Sciatic nerve (tissue), 2 donors: Measurements from ENCODE around the gene CHMP3. TPM values are rescaled to one million over a fixed set of nuclear protein-coding genes. Genes with fewer than 3 reads are reported as not detected.
"Not testable (repeated sequence)": the region's sequence is repeated elsewhere in the genome, so short reads cannot be mapped to it uniquely, and the experiment has no call there.

Experiments used
- ATAC-seq: fragments of 200-7000 bp; cut with Tn5 transposase; one replicate; pipeline ENCODE4 v1.9.1; 2020; ENCODE audit warnings: mild to moderate bottlenecking, moderate library complexity
- DNase-seq: peaks from one replicate; pipeline ENCODE4 v3.0.0-alpha.2; 2020; ENCODE audit warnings: low spot score
- intact Hi-C: fragments of 100-400 bp; cut with DNase I; formaldehyde crosslinking; loops from one replicate; pipeline ENCODE4 v1.14.2; 2022
- total RNA-seq: library from RNA; stranded (reverse); fragmentation: NEBNext Ultra II Directional; extraction: Animal tissue kit (Norgen Biotek cat#: 25700); gene quantifications from one replicate; pipeline ENCODE4 v1.2.1, GENCODE V29; 2021
- donor health status: DM: no; HTN: no; CAD: no.
- donor health status: DM: no; HTN: no; CAD: no.

CHMP3 gene
- total RNA-seq, 1 donor from 2014 or later, result 127 TPM

GRCh38 chr2:86552889-86553288 is 10.4 kb downstream of the CHMP3 start:
- intact Hi-C loops, result no loop called here
- no peak for DNase-seq
- ATAC-seq, result no peak

DNA sequence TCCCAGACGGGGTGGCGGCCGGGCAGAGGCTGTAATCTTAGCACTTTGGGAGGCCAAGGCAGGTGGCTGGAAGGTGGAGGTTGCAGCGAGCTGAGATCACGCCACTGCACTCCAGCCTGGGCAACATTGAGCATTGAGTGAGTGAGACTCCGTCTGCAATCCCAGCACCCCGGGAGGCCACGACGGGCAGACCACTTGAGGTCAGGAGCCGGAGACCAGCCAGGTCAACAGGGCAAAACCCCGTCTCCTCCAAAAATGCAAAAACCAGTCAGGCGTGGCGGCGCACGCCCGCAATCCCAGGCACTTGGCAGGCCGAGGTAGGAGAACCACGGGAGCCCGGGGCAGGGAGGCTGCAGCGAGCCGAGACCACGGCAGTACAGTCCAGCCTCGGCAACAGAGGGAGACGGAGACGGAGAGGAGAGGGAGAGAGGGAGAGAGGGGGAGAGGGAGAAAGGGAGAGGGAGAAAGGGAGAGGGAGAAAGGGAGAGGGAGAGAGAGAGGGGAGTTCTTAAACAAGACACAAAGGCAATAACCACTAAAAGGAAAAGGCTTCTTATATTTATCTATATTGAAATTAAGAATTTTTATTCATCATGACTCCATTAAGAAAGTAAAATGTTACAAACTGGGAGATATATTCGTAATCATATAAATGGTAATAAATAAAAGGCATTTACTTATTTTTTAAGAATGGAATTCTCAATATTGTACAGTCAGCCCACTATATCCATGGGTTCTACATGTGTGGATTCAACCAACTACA is 13.1 kb downstream of the CHMP3 start:
- ATAC-seq, intact Hi-C loops: not testable (repeated sequence)

GRCh38 chr2:86549440-86549839 is 13.8 kb downstream of the CHMP3 start:
- intact Hi-C loops, ATAC-seq, DNase-seq: not testable (repeated sequence)

More for the DNA sequence above, 13.1 kb downstream of the CHMP3 start:
- not testable (repeated sequence) for DNase-seq

DNA sequence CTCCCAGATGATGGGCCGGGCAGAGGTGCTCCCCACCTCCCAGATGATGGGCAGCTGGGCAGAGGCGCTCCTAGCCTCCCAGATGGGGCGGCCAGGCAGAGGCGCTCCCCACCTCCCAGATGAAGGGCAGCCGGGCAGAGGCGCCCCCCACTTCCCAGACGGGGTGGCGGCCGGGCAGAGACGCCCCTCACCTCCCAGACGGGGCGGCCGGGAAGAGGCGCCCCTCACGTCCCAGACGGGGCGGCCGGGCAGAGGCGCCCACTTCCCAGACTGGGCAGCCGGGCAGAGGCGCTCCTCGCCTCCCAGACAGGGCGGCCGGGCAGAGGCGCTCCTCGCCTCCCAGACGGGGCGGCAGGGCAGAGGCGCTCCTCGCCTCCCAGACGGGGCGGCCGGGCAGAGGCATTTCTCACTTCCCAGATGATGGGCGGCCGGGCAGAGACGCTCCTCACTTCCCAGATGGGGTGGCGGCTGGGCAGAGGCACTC is 14.3 kb downstream of the CHMP3 start:
- intact Hi-C loops, DNase-seq, ATAC-seq: not testable (repeated sequence)

- intact Hi-C loops, DNase-seq, ATAC-seq: not testable (repeated sequence)
Observed at GRCh38 chr2:86548165-86548912, 14.9 kb downstream of the CHMP3 start.

- intact Hi-C loops, DNase-seq, ATAC-seq: not testable (repeated sequence)
Observed at GRCh38 chr2:86545296-86545924, 17.8 kb downstream of the CHMP3 start.

DNA sequence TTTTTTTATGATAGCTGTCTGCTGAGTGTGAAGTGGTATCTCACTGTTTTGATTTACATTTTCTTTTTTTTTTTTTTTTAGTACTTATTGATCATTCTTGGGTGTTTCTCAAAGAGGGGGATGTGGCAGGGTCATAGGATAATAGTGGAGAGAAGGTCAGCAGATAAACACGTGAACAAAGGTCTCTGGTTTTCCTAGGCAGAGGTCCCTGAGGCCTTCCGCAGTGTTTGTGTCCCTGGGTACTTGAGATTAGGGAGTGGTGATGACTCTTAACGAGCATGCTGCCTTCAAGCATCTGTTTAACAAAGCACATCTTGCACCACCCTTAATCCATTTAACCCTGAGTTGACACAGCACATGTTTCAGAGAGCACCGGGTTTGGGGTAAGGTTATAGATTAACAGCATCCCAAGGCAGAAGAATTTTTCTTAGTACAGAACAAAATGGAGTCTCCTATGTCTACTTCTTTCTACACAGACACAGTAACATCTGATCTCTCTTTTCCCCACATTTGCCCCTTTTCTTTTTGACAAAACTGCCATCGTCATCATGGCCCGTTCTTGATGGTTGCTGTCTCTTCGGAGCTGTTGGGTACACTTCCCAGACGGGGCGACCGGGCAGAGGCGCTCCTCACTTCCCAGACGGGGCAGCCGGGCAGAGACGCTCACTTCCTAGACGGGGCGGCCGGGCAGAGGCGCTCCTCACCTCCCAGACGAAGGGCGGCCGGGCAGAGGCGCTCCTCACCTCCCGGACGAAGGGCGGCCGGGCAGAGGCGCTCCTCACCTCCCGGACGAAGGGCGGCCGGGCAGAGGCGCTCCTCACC is 18.8 kb downstream of the CHMP3 start:
- DNase-seq, intact Hi-C loops, ATAC-seq: not testable (repeated sequence)

DNA sequence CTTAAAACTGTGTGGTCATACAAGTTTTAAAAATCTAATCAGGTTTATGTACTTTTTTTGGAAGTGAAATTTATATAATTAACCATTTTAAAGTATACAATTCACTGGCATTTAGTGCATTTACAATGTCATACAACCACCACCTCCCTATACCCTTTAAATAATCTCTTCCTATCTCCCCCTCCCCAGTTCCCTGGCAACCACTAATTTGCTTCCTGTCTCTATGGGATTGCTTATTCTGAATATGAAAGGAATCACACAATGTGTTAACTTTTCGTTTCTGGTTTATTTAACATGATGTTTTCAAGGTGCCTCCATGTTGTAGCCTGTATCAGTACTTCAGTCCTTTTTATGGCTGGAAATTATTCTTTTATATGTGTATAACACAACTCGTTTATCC is 19.4 kb downstream of the CHMP3 start:
- intact Hi-C loops, result no loop called here
- no peak for DNase-seq

GRCh38 chr2:86543335-86543734 is 19.9 kb downstream of the CHMP3 start:
- no peak for ATAC-seq

More for the DNA sequence above, 19.4 kb downstream of the CHMP3 start:
- ATAC-seq, result no peak

DNA sequence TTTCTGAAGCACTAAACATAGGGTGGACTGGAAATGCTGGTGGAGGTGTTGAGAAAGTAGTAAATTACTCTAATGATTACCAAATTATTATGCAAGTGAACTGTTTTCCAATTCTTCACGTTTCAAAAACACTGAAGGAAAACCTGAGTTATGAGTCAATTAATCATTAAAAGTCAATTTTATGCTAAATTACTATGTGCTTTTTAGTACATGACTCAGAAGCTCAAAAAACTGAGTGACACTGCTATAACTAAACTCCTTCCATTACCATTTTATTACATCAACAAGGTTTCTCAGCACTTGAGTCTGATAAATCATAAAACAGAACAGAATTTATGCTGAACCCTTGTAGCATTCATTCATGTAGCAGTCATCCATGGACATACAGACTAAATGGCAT is 20.4 kb downstream of the CHMP3 start:
- DNase-seq, result no peak
- ATAC-seq, result no peak
- intact Hi-C loops, result no loop called here

More at GRCh38 chr2:86543335-86543734, 19.9 kb downstream of the CHMP3 start:
- intact Hi-C loops, result no loop called here
- DNase-seq, result no peak

GRCh38 chr2:86541334-86541733 is 21.9 kb downstream of the CHMP3 start:
- DNase-seq (no peak), ATAC-seq (no peak)
- intact Hi-C loops, result no loop called here

GRCh38 chr2:86533589-86533988 is 29.7 kb downstream of the CHMP3 start:
- DNase-seq, result no peak
- intact Hi-C loops, result no loop called here
- no peak for ATAC-seq

GRCh38 chr2:86525421-86526340 is 37.6 kb downstream of the CHMP3 start:
- intact Hi-C loops, result no loop called here
- no peak for DNase-seq
- no peak for ATAC-seq

DNA sequence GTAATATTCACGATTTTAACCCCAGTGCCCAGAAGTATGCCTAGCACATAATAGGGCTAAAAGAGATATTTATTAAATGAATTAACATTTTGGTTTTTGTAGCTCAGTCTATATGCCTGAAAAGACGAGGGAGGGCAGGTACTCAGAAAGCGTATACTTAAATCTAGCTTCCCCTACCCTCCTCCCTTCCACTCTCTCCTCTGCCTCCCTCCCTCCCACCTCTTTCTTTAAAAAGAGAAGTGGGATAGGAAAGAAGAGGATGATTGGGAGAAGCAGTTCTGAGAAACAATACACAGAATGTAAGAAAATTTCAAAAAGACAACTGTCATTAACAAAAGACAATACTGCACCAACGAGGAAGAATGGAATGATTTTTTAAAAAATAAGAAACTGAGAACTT is 39.8 kb downstream of the CHMP3 start:
- no peak for ATAC-seq
- no peak for DNase-seq
- intact Hi-C loops, result no loop called here

GRCh38 chr2:86522711-86523110 is 40.5 kb downstream of the CHMP3 start:
- no peak for DNase-seq
- no peak for ATAC-seq
- intact Hi-C loops, result no loop called here

DNA sequence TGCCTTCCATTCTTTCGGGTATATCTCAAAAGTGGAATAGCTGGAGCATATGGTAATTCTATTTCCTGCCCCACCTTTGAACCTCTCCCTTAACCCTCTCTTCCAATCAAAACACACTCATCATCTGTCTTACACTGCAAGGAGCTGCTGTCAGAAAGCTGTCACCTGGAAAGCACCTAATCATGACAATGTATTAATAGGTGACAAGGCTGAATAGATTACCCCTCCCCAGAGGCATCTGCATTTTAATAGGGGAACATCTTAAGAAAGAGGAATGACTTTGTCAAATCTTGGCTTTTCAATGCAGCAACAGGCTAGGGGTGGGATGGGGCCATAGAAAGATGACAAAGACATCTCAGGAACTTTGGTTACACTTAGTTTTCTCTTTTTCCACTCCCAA is 41.3 kb downstream of the CHMP3 start:
- intact Hi-C loops, result no loop called here
- DNase-seq (no peak), ATAC-seq (no peak)

DNA sequence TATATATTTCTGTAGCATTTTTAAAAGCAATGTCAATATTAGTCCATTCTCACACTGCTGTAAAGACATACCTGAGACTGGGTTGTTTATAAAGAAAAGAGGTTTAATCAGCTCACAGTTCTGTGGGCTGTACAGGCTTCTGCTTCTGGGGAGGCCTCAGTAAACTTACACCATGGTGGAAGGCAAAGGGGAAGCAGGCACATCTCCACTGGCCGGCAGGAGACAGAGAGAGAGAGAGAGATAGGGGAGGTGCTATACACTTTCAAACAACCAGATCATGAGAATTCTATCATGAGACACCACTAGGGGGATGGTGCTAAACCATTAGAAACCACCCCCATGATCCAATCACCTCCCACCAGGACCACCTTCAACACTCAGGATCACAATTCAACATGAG is 43.1 kb downstream of the CHMP3 start:
- DNase-seq, result no peak
- intact Hi-C loops, result no loop called here
- no peak for ATAC-seq

DNA sequence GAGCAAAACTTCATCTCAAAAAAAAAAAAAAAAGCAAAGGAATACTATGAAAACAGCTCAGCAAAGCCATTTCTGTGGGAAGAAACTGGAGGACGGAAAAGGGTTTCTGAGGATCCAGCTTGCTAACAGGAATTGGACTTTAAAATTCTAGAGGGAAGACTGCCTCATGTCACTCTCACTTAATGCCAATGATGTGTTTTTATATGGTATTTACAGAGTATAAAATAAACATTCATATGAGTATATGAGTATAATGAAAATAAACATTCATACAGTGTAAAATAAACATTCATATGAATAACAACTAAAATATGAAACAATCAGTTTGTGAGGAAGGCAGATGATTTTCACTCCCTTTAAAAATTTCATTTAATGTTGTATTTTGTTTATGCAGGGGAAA is 43.9 kb downstream of the CHMP3 start:
- ATAC-seq, result no peak
- DNase-seq, result no peak
- intact Hi-C loops, result no loop called here
